ENCODE data around the gene POPDC3. TPM values are rescaled to one million over a fixed set of nuclear protein-coding genes. Genes with fewer than 3 reads are reported as not detected.

The POPDC3 gene
- total and polyA plus RNA-seq, 2 donors (not counting 1 experiment from before 2014, with no cell fraction given) = not detected

GRCh38 chr6:105113422-105113821 is 66.4 kb downstream of the POPDC3 start:
- ChIA-PET CTCF (no interaction called here), POLR2A (no interaction called here)
- no peaks in the 10 kb centered on the region for H3K9me3 ChIP-seq (ENCODE audit: control extremely low read depth in 1 of 3, control insufficient read depth in 2 of 3, insufficient read depth in 1 of 3, low read length in 2 of 3)
- H2AFZ ChIP-seq (ENCODE audit: insufficient read depth, low read depth, low read length, poor library complexity, severe bottlenecking) = no peak overlapping the region
- intact Hi-C loops (cut with micrococcal nuclease) = no loop called here
- H3K4me3 ChIP-seq (ENCODE audit: control extremely low read depth in 1 of 5, extremely low read depth in 1 of 5, insufficient read depth in 1 of 5, low read depth in 2 of 5, low read length in 4 of 5) = no peak overlapping the region
- H3K4me1 ChIP-seq (ENCODE audit: control insufficient read depth in 2 of 2, insufficient read depth in 2 of 2, low read length in 2 of 2) = no peaks in the 10 kb centered on the region
- no peak overlapping the region for H3K4me2 ChIP-seq (replicated peaks; ENCODE audit: low read depth, low read length, poor library complexity, severe bottlenecking)
- H3K27me3 Mint-ChIP-seq = peaks cover 23% of the 10 kb centered on the region
- H3K27me3 ChIP-seq (replicated peaks in 1 of 4; ENCODE audit: control extremely low read depth in 1 of 4, control insufficient read depth in 3 of 4, insufficient read depth in 4 of 4, low read length in 3 of 4) = no peaks in the 10 kb centered on the region
- H3K27ac Mint-ChIP-seq = no peak overlapping the region
- no peaks in the 10 kb centered on the region for H3K36me3 ChIP-seq (replicated peaks in 1 of 2; ENCODE audit: control extremely low read depth in 1 of 2, control insufficient read depth in 1 of 2, extremely low read depth in 1 of 2, insufficient read depth in 2 of 2, low read length in 1 of 2)
- no peak for ATAC-seq (ENCODE audit: low read depth)
- H3K4me3 Mint-ChIP-seq = no peak overlapping the region
- no peaks in the 10 kb centered on the region for H3K79me2 ChIP-seq (ENCODE audit: control insufficient read depth, insufficient read depth, low read length)
- H3K27ac ChIP-seq (ENCODE audit: low read length in 2 of 2) = no peak overlapping the region
- H4K20me1 ChIP-seq (ENCODE audit: control insufficient read depth, insufficient read depth, low read length, poor library complexity, severe bottlenecking) = no peaks in the 10 kb centered on the region
- H3K4me1 Mint-ChIP-seq = no peaks in the 10 kb centered on the region
- 75% methylated on average over 2 of the region's 6 CpGs for WGBS (ENCODE audit: insufficient coverage)
- H3K9ac ChIP-seq (ENCODE audit: low read length) = no peak overlapping the region
- TF ChIP-seq EZH2 (IDR thresholded peaks at IDR 0.05; ENCODE audit: borderline replicate concordance, insufficient read depth, low read depth, low read length, poor library complexity, severe bottlenecking) = no peak
- no peak for TF ChIP-seq CTCF (IDR thresholded peaks at IDR 0.05)
- H3K9me3 Mint-ChIP-seq (ENCODE audit: insufficient read depth) = no peaks in the 10 kb centered on the region
- no peak for DNase-seq

GRCh38 chr6:105112577-105112976 is 67.2 kb downstream of the POPDC3 start:
- H3K4me3 ChIP-seq (ENCODE audit: control extremely low read depth in 1 of 5, extremely low read depth in 1 of 5, insufficient read depth in 1 of 5, low read depth in 2 of 5, low read length in 4 of 5) = no peak overlapping the region
- H3K9ac ChIP-seq (ENCODE audit: low read length) = no peak overlapping the region
- H3K9me3 ChIP-seq (ENCODE audit: control extremely low read depth in 1 of 3, control insufficient read depth in 2 of 3, insufficient read depth in 1 of 3, low read length in 2 of 3) = no peaks in the 10 kb centered on the region
- Mint-ChIP-seq H3K9me3 (ENCODE audit: insufficient read depth) (no peaks in the 10 kb centered on the region), H3K27me3 (peaks cover 25% of the 10 kb centered on the region), H3K4me3 (no peak overlapping the region), H3K27ac (no peak overlapping the region), H3K4me1 (no peaks in the 10 kb centered on the region)
- H2AFZ ChIP-seq (ENCODE audit: insufficient read depth, low read depth, low read length, poor library complexity, severe bottlenecking) = no peak overlapping the region
- no peak overlapping the region for H3K27ac ChIP-seq (ENCODE audit: low read length in 2 of 2)
- intact Hi-C loops (cut with micrococcal nuclease) = no loop called here
- no CpG with 5 or more reads among the region's 1 CpG for WGBS (ENCODE audit: insufficient coverage)
- H3K79me2 ChIP-seq (ENCODE audit: control insufficient read depth, insufficient read depth, low read length) = no peaks in the 10 kb centered on the region
- ATAC-seq (ENCODE audit: low read depth) (no peak), DNase-seq (no peak)
- H4K20me1 ChIP-seq (ENCODE audit: control insufficient read depth, insufficient read depth, low read length, poor library complexity, severe bottlenecking) = no peaks in the 10 kb centered on the region
- H3K36me3 ChIP-seq (replicated peaks in 1 of 2; ENCODE audit: control extremely low read depth in 1 of 2, control insufficient read depth in 1 of 2, extremely low read depth in 1 of 2, insufficient read depth in 2 of 2, low read length in 1 of 2) = no peaks in the 10 kb centered on the region
- CTCF ChIA-PET = no interaction called here
- no peaks in the 10 kb centered on the region for H3K4me1 ChIP-seq (ENCODE audit: control insufficient read depth in 2 of 2, insufficient read depth in 2 of 2, low read length in 2 of 2)
- no peak overlapping the region for H3K4me2 ChIP-seq (replicated peaks; ENCODE audit: low read depth, low read length, poor library complexity, severe bottlenecking)
- POLR2A ChIA-PET = no interaction called here
- no peaks in the 10 kb centered on the region for H3K27me3 ChIP-seq (replicated peaks in 1 of 4; ENCODE audit: control extremely low read depth in 1 of 4, control insufficient read depth in 3 of 4, insufficient read depth in 4 of 4, low read length in 3 of 4)
- TF ChIP-seq CTCF (IDR thresholded peaks at IDR 0.05) (no peak), EZH2 (IDR thresholded peaks at IDR 0.05; ENCODE audit: borderline replicate concordance, insufficient read depth, low read depth, low read length, poor library complexity, severe bottlenecking) (no peak)
